ENCODE measurements around the gene PROZ. TPM values are rescaled to one million over a fixed set of nuclear protein-coding genes. Genes with fewer than 3 reads are reported as not detected.

Gene PROZ
- total RNA-seq, 1 donor from 2014 or later = not detected

- H3K27ac Mint-ChIP-seq (ENCODE audit: unreplicated experiment) = peak overlapping the region; percentile 49
- H3K36me3 Mint-ChIP-seq (ENCODE audit: unreplicated experiment) = peaks cover 5% of the 10 kb centered on the region
- H3K27me3 Mint-ChIP-seq (ENCODE audit: unreplicated experiment) = no peaks in the 10 kb centered on the region
- H3K4me1 Mint-ChIP-seq (ENCODE audit: unreplicated experiment) = peaks cover 38% of the 10 kb centered on the region
- no peaks in the 10 kb centered on the region for H3K9me3 Mint-ChIP-seq (ENCODE audit: unreplicated experiment)
- TF ChIP-seq CTCF (IDR thresholded peaks at IDR 0.05) = no peak
- no peak overlapping the region for H3K4me3 Mint-ChIP-seq (ENCODE audit: unreplicated experiment)
- peak; percentile 10 for DNase-seq (ENCODE audit: extremely low spot score, unreplicated experiment)
Observed at GRCh38 chr13:113205428-113205931, 47.0 kb downstream of the PROZ start.

- no peaks in the 10 kb centered on the region for H3K27me3 Mint-ChIP-seq (ENCODE audit: unreplicated experiment)
- no peak for TF ChIP-seq CTCF (IDR thresholded peaks at IDR 0.05)
- H3K4me1 Mint-ChIP-seq (ENCODE audit: unreplicated experiment) = peaks cover 54% of the 10 kb centered on the region
- peak overlapping the region; percentile 76 for H3K27ac Mint-ChIP-seq (ENCODE audit: unreplicated experiment)
- peaks cover 16% of the 10 kb centered on the region for H3K36me3 Mint-ChIP-seq (ENCODE audit: unreplicated experiment)
- peak overlapping the region; percentile 83 for H3K4me3 Mint-ChIP-seq (ENCODE audit: unreplicated experiment)
- H3K9me3 Mint-ChIP-seq (ENCODE audit: unreplicated experiment) = no peaks in the 10 kb centered on the region
- DNase-seq (ENCODE audit: extremely low spot score, unreplicated experiment) = no peak
Observed at GRCh38 chr13:113207460-113207859, 49.0 kb downstream of the PROZ start.

GRCh38 chr13:113207890-113208420 is 49.5 kb downstream of the PROZ start:
- H3K4me1 Mint-ChIP-seq (ENCODE audit: unreplicated experiment) = peaks cover 49% of the 10 kb centered on the region
- peak; percentile 86 for DNase-seq (ENCODE audit: extremely low spot score, unreplicated experiment)
- no peaks in the 10 kb centered on the region for H3K9me3 Mint-ChIP-seq (ENCODE audit: unreplicated experiment)
- TF ChIP-seq CTCF (IDR thresholded peaks at IDR 0.05) = no peak
- H3K27ac Mint-ChIP-seq (ENCODE audit: unreplicated experiment) = peak overlapping the region; percentile 76
- no peaks in the 10 kb centered on the region for H3K27me3 Mint-ChIP-seq (ENCODE audit: unreplicated experiment)
- H3K36me3 Mint-ChIP-seq (ENCODE audit: unreplicated experiment) = peaks cover 16% of the 10 kb centered on the region
- H3K4me3 Mint-ChIP-seq (ENCODE audit: unreplicated experiment) = peak overlapping the region; percentile 83

GRCh38 chr13:113208421-113209335 is 50.2 kb downstream of the PROZ start, which contains the start of gene PCID2:
PCID2 (minus strand) TSS chr13:113208669; CDS start chr13:113208634, 35 bp downstream.
- H3K4me1 Mint-ChIP-seq (ENCODE audit: unreplicated experiment) = peaks cover 52% of the 10 kb centered on the region
- DNase-seq (ENCODE audit: extremely low spot score, unreplicated experiment) = peak; percentile 94
- TF ChIP-seq CTCF (IDR thresholded peaks at IDR 0.05) = no peak
- H3K27me3 Mint-ChIP-seq (ENCODE audit: unreplicated experiment) = no peaks in the 10 kb centered on the region
- H3K9me3 Mint-ChIP-seq (ENCODE audit: unreplicated experiment) = no peaks in the 10 kb centered on the region
- H3K36me3 Mint-ChIP-seq (ENCODE audit: unreplicated experiment) = peaks cover 16% of the 10 kb centered on the region
- peak within 1 kb of the TSS; percentile 83 for H3K4me3 Mint-ChIP-seq (ENCODE audit: unreplicated experiment)
- H3K27ac Mint-ChIP-seq (ENCODE audit: unreplicated experiment) = peak within 1 kb of the TSS; percentile 78

GRCh38 chr13:113209336-113209758 is 50.9 kb downstream of the PROZ start, which contains the start of gene CUL4A:
CUL4A (plus strand) TSS chr13:113209613; CDS start chr13:113209628, 15 bp downstream.
- no peak for TF ChIP-seq CTCF (IDR thresholded peaks at IDR 0.05)
- no peaks in the 10 kb centered on the region for H3K27me3 Mint-ChIP-seq (ENCODE audit: unreplicated experiment)
- H3K9me3 Mint-ChIP-seq (ENCODE audit: unreplicated experiment) = no peaks in the 10 kb centered on the region
- DNase-seq (ENCODE audit: extremely low spot score, unreplicated experiment) = peak; percentile 89
- peaks cover 57% of the 10 kb centered on the region for H3K4me1 Mint-ChIP-seq (ENCODE audit: unreplicated experiment)
- H3K27ac Mint-ChIP-seq (ENCODE audit: unreplicated experiment) = peak within 1 kb of the TSS; percentile 78
- H3K4me3 Mint-ChIP-seq (ENCODE audit: unreplicated experiment) = peak within 1 kb of the TSS; percentile 83
- peaks cover 16% of the 10 kb centered on the region for H3K36me3 Mint-ChIP-seq (ENCODE audit: unreplicated experiment)
